ENCODE measurements around the gene TIAM1.

The TIAM1 gene

DNA sequence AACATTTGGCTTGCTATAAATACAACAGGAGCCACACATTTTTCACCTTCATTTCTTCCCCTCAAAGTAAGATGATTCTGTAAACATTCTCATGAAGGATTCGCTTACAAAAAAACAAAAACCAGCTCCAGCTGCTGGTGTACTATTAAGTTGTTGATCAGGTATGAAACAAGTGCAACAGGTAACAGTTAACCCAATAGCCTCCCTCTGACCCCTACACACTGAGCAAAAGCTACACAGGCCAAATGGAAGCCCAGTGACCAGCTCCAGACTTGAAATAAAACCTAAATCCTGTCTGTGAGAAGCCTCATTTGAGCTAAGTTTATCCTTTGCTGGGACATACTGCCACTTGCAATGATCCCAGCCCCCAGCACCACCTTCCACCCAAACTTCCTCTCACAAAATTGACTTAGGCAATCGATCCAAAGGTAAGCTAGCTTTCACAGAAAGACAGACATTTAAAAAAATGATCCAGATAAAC, 991 bp downstream of the TIAM1 start:
- TF ChIP-seq, protein P1, sequence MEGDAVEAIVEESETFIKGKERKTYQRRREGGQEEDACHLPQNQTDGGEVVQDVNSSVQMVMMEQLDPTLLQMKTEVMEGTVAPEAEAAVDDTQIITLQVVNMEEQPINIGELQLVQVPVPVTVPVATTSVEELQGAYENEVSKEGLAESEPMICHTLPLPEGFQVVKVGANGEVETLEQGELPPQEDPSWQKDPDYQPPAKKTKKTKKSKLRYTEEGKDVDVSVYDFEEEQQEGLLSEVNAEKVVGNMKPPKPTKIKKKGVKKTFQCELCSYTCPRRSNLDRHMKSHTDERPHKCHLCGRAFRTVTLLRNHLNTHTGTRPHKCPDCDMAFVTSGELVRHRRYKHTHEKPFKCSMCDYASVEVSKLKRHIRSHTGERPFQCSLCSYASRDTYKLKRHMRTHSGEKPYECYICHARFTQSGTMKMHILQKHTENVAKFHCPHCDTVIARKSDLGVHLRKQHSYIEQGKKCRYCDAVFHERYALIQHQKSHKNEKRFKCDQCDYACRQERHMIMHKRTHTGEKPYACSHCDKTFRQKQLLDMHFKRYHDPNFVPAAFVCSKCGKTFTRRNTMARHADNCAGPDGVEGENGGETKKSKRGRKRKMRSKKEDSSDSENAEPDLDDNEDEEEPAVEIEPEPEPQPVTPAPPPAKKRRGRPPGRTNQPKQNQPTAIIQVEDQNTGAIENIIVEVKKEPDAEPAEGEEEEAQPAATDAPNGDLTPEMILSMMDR (IDR thresholded peaks at IDR 0.05; ENCODE audit: insufficient read depth, low read length, missing control alignments) = no peak
- ChIA-PET POLR2A (interaction anchor here (1.2 kb wide), 1 partner anchor 216 kb away, joined by 4 read pairs; no protein-coding TSS in a partner anchor), CTCF (interaction anchor here (1.2 to 2.9 kb wide), 6 partner anchors 11 to 238 kb away, joined by 3 to 13 read pairs (median 6); no protein-coding TSS in a partner anchor)
- peak overlapping the region; percentile 75 for H3K4me3 ChIP-seq (ENCODE audit: low read depth, low read length)
- no peak for DNase-seq (ENCODE audit: low read depth, low spot score)

DNA sequence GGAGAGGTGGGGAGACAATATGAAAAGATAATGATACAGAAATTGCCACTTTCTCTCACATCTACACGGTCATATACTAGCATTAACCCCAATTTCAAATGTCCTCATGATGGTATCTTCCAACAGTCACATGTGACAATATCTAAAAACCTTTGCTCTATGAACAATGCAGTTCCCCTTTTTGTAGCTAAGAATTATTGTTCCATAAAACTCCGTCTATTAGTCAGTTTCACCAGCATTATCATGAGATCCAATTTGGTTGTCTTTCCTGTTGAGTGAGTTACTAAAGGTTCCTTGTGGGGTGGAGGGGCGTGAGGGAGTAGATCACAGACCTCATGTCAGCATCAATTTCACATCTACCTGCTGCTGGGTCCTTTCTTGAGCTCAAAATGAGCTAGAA, 1.7 kb downstream of the TIAM1 start:
- CTCF ChIA-PET = interaction anchor here (1.2 to 2.9 kb wide), 5 partner anchors 10 to 239 kb away, joined by 3 to 13 read pairs (median 7); no protein-coding TSS in a partner anchor
- H3K4me3 ChIP-seq (ENCODE audit: low read depth, low read length) = no peak overlapping the region
- TF ChIP-seq, protein P1 (IDR thresholded peaks at IDR 0.05; ENCODE audit: insufficient read depth, low read length, missing control alignments) = no peak
- no peak for DNase-seq (ENCODE audit: low read depth, low spot score)
- POLR2A ChIA-PET = no interaction called here

DNA sequence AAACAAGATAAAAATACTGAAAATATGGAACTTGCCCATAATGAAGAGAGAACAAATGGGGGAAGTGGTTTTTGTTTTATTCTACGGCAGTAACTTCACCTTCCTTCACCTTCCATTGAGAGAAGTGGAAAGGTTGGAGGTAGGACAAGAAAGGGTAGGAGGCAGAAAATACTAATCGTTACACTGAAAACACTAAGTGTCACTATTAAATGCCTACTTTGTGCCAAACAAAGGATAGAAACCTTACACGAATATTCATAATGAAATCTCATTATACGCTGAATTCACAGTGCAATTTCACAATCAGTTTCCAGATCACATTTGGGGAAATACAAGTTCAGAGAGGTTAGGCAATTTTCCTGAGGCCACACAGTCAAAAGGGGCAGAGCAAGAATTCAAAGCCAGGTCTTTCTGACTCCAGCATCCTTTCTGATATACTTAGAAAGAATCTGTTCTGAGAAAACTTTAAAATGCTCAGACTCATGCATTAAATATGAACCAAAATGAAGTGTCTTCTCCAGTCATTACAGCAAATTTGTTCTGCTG, 3.0 kb downstream of the TIAM1 start:
- no peak overlapping the region for H3K4me3 ChIP-seq (ENCODE audit: low read depth, low read length)
- no peak for DNase-seq (ENCODE audit: low read depth, low spot score)
- TF ChIP-seq, protein P1 (IDR thresholded peaks at IDR 0.05; ENCODE audit: insufficient read depth, low read length, missing control alignments) = no peak
- ChIA-PET POLR2A (no interaction called here), CTCF (interaction anchor here (1.3 kb wide), 1 partner anchor 218 kb away, joined by 3 read pairs; no protein-coding TSS in a partner anchor)

DNA sequence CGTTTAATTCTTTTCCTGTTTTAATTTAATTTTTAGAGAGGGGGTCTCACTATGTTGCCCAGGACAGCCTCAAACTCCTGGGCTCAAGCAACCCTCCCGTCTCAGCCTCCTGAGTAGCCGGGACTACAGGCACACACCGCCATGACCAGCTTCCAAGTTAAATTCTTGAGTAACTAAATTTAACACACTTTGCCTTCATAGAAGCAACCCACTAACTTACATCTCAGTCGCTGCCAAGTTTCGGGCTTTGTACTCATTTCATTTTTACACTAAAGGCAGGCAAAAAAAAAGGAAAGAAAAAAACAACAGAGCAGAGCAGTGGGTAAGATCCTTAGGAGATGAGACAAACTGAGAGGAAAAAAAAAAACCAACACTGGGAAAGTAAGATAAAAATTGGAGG, 3.5 kb downstream of the TIAM1 start:
- TF ChIP-seq, protein P1 (IDR thresholded peaks at IDR 0.05; ENCODE audit: insufficient read depth, low read length, missing control alignments) = no peak
- ChIA-PET CTCF (interaction anchor here (1.0 to 1.3 kb wide), 2 partner anchors 219 to 240 kb away, joined by 3 to 4 read pairs; no protein-coding TSS in a partner anchor), POLR2A (no interaction called here)
- DNase-seq (ENCODE audit: low read depth, low spot score) = no peak
- H3K4me3 ChIP-seq (ENCODE audit: low read depth, low read length) = no peak overlapping the region

DNA sequence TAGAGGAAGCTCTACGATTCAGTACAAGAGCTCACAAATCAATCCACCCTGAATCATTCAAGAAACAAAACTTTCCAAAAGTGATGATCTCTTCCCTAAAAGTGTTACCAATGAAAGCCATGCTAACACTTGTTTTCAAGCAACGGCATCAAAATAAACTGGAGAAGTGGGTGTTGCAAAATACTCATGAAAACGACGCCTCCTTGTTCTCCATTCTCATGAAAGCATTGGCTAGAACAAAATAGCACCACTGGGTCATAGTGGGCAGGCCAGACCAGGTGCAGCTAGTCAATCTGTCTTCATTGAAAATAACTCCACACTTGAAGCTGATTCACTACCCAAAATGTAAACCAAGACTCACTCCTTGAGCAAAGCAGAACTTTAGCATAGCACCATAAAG, 4.3 kb downstream of the TIAM1 start:
- no peak for DNase-seq (ENCODE audit: low read depth, low spot score)
- POLR2A ChIA-PET = no interaction called here
- TF ChIP-seq, protein P1 (IDR thresholded peaks at IDR 0.05; ENCODE audit: insufficient read depth, low read length, missing control alignments) = no peak
- CTCF ChIA-PET = interaction anchor here (0.6 to 1.3 kb wide), 3 partner anchors 8 to 241 kb away, joined by 3 to 4 read pairs (median 3); no protein-coding TSS in a partner anchor
- H3K4me3 ChIP-seq (ENCODE audit: low read depth, low read length) = no peak overlapping the region

DNA sequence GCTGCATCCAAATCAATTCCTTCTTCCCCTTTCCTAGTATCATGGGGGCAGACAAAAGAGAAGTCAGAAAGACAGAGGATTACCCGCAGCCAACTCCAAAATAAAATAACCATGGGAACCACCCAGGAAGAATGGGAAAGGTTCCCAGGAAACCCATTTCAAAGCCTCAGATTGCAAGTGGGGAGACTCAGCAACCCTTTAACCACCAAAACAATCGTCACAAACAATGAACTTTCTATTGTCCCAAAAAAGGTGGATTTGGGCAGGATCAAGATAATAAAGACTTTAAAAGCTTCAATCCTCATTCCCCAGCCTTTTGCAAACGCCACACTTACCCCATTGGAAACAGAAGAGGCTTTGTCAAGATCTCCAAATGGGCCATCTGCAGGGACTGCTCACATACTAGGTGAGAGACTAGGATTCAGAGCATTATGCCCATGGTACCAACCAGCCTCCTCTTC, 5.1 kb downstream of the TIAM1 start:
- no peak for DNase-seq (ENCODE audit: low read depth, low spot score)
- H3K4me3 ChIP-seq (ENCODE audit: low read depth, low read length) = no peak overlapping the region
- ChIA-PET POLR2A (no interaction called here), CTCF (interaction anchor here (0.6 to 1.0 kb wide), 2 partner anchors 9 kb away, joined by 3 read pairs; no protein-coding TSS in a partner anchor)
- TF ChIP-seq, protein P1 (IDR thresholded peaks at IDR 0.05; ENCODE audit: insufficient read depth, low read length, missing control alignments) = no peak

Data from AG04449 (cell line).